Esophagus squamous epithelium (tissue), 5 donors: Measurements from ENCODE around the gene GSK3B. TPM values are rescaled to one million over a fixed set of nuclear protein-coding genes. Genes with fewer than 3 reads are reported as not detected.

Experiments used
- DNase-seq: peaks from one replicate; lab custom pipeline; 2025; lab: John Stamatoyannopoulos, UW
- H3K27ac ChIP-seq, 4 donors: fragments of 200-600 bp; sonication (generic); one replicate each; pipeline ENCODE4 v1.5.1; 2016 to 2019; ENCODE audit warnings: mild to moderate bottlenecking in 1 of 4
- H3K27me3 ChIP-seq, 4 donors: fragments of 200-600 bp; sonication (generic); 1 replicate in 3 of 4; 2 replicates in 1 of 4; pipeline versions ENCODE4 v1.5.1 to v1.6.0; 2017 to 2021; ENCODE audit warnings: antibody characterized with exemption in 1 of 4
- H3K36me3 ChIP-seq, 3 donors: fragments of 200-600 bp; sonication (generic); one replicate each; pipeline ENCODE4 v1.5.1; 2016 to 2019
- H3K4me1 ChIP-seq, 3 donors: fragments of 200-600 bp; sonication (generic); one replicate each; pipeline ENCODE4 v1.5.1; 2017 to 2019
- H3K4me3 ChIP-seq, 4 donors: fragments of 200-600 bp; sonication (generic); 1 replicate in 3 of 4; 2 replicates in 1 of 4; pipeline ENCODE4 v1.5.1; 2016 to 2019; ENCODE audit warnings: mild to moderate bottlenecking in 2 of 4, moderate library complexity in 1 of 4
- H3K9me3 ChIP-seq, 3 donors: fragments of 200-600 bp; sonication (generic); one replicate each; pipeline ENCODE4 v1.5.1; 2016 to 2019
- POLR2A ChIP-seq, 4 donors: fragments of 450-650 bp; IDR thresholded peaks; one replicate each; pipeline ENCODE4 v1.6.1; 2017; ENCODE audit warnings: antibody characterized with exemption in 4 of 4, mild to moderate bottlenecking in 4 of 4, moderate library complexity in 3 of 4
- WGBS, 2 donors: methylation state at CpG; one replicate each; pipeline ENCODE4 v1.1.5; 2018; 5-methylcytosine and 5-hydroxymethylcytosine counted together
- intact Hi-C: fragments of 100-400 bp; cut with DNase I; formaldehyde crosslinking; loops from one replicate; pipeline ENCODE4 v1.15.0; 2022
- total RNA-seq, 4 donors: library from RNA; depleted of rRNA; stranded (reverse); fragments of >200 nt; gene quantifications; one replicate each; pipeline ENCODE4 v1.1.0, GENCODE V29; 2016
- TF ChIP-seq, protein P1 (sequence below), 6 experiments: fragments of 450-650 bp in 4 of 6; fragments of 200-600 bp in 2 of 6; sonication (generic) in 2 of 6; IDR thresholded peaks; one replicate each; pipeline ENCODE4 v1.5.1; 2016 to 2019; ENCODE audit warnings: antibody characterized with exemption in 6 of 6, mild to moderate bottlenecking in 4 of 6, moderate library complexity in 4 of 6
- donor health status: DM: yes; HTN: yes; CAD: no.

Gene GSK3B
- total RNA-seq, 4 donors from 2014 or later = 24.1 to 38.9 (median 34.5) TPM

DNA sequence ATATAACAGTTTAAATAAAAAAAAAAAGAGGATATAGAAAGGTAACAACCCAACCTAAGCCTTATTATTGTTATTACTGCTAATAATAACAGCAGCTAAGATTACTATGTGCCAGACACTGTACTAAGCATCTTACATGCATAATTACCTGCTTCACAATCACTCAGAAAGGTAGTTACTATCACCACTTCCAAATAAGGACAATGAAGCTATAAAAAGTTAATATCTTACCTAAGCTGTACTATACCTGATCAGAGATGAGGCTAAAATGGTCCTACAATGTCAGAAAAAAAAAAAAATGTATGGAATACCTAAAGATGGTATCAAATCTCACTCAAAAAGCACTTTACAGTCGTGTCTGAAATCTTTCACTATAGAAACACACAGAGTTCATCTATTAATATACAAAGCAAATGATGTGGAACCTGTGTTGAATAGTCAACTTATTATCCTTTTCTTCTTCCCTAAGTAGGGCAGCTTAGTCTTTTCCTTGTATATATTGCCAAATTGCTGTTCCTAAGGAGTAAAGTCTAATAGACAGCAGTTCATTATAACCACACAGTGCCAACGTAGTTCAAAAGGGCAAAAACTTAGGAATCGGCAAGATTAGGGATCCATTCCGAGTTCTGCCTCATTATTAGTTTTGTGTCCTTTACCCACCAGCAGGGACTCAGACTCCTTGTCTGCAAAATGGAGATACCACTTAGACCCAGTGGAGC is 23.8 kb downstream of the GSK3B start:
- Histone ChIP-seq H3K4me3 (no peak overlapping the region), H3K36me3 (no peaks in the 10 kb centered on the region), H3K27me3 (no peaks in the 10 kb centered on the region), H3K27ac (no peak overlapping the region), H3K4me1 (peaks cover 0 to 18% (median 0%) of the 10 kb centered on the region in 3 donors), H3K9me3 (no peaks in the 10 kb centered on the region)
- TF ChIP-seq, protein P1, sequence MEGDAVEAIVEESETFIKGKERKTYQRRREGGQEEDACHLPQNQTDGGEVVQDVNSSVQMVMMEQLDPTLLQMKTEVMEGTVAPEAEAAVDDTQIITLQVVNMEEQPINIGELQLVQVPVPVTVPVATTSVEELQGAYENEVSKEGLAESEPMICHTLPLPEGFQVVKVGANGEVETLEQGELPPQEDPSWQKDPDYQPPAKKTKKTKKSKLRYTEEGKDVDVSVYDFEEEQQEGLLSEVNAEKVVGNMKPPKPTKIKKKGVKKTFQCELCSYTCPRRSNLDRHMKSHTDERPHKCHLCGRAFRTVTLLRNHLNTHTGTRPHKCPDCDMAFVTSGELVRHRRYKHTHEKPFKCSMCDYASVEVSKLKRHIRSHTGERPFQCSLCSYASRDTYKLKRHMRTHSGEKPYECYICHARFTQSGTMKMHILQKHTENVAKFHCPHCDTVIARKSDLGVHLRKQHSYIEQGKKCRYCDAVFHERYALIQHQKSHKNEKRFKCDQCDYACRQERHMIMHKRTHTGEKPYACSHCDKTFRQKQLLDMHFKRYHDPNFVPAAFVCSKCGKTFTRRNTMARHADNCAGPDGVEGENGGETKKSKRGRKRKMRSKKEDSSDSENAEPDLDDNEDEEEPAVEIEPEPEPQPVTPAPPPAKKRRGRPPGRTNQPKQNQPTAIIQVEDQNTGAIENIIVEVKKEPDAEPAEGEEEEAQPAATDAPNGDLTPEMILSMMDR (IDR thresholded peaks at IDR 0.05) = no peak
- no peak for TF ChIP-seq POLR2A (IDR thresholded peaks at IDR 0.05)
- WGBS, 2 donors = 54 to 56% methylated on average over 4 of the region's 4 CpGs
- DNase-seq = no peak
- intact Hi-C loops = no loop called here

DNA sequence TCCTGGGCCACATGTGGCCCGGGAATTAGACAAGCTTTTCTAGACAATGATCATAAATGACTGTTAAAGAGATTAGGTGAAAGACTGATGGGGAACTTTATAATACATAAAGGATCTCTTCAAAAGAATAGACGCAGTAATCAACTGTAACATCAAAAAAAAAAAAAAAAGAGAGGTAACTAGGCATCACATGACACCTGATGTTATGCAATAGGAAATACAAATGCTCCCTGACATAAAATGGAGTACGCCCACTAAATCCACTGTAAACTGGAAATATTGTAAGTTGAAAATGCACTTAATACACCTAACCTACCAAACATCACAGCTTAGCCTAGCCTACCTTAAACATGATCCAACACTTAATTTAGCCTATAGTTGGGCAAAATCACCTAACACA is 27.2 kb downstream of the GSK3B start:
- intact Hi-C loops = no loop called here
- no peaks in the 10 kb centered on the region for H3K27me3 ChIP-seq
- TF ChIP-seq, protein P1 (IDR thresholded peaks at IDR 0.05) = no peak
- TF ChIP-seq POLR2A (IDR thresholded peaks at IDR 0.05) = no peak
- 76 to 83% methylated on average over 3 of the region's 3 CpGs for WGBS, 2 donors
- DNase-seq = no peak
- no peaks in the 10 kb centered on the region for H3K36me3 ChIP-seq
- no peak overlapping the region for H3K4me3 ChIP-seq
- H3K9me3 ChIP-seq = no peaks in the 10 kb centered on the region
- peaks cover 0 to 18% (median 0%) of the 10 kb centered on the region in 3 donors for H3K4me1 ChIP-seq
- H3K27ac ChIP-seq = no peak overlapping the region

GRCh38 chr3:120066634-120067033 is 27.6 kb downstream of the GSK3B start:
- no peaks in the 10 kb centered on the region for H3K9me3 ChIP-seq
- H3K27ac ChIP-seq = no peak overlapping the region
- H3K36me3 ChIP-seq = no peaks in the 10 kb centered on the region
- no peaks in the 10 kb centered on the region for H3K27me3 ChIP-seq
- DNase-seq = no peak
- WGBS, 2 donors = 90 to 96% methylated on average over 4 of the region's 4 CpGs
- no peak for TF ChIP-seq POLR2A (IDR thresholded peaks at IDR 0.05)
- TF ChIP-seq, protein P1 (IDR thresholded peaks at IDR 0.05) = no peak
- peaks cover 0 to 18% (median 0%) of the 10 kb centered on the region in 3 donors for H3K4me1 ChIP-seq
- no peak overlapping the region for H3K4me3 ChIP-seq
- intact Hi-C loops = no loop called here

- DNase-seq = no peak
- intact Hi-C loops = no loop called here
- Histone ChIP-seq H3K9me3 (no peaks in the 10 kb centered on the region), H3K4me1 (peaks cover 0 to 12% (median 0%) of the 10 kb centered on the region in 3 donors), H3K27ac (no peak overlapping the region), H3K36me3 (no peaks in the 10 kb centered on the region), H3K27me3 (no peaks in the 10 kb centered on the region), H3K4me3 (no peak overlapping the region)
- TF ChIP-seq, protein P1 (IDR thresholded peaks at IDR 0.05) = no peak
- no peak for TF ChIP-seq POLR2A (IDR thresholded peaks at IDR 0.05)
- 85 to 89% methylated on average over 2 of the region's 2 CpGs for WGBS, 2 donors
These were observed 29.6 kb downstream of the GSK3B start for GRCh38 chr3:120064641-120065040.

DNA sequence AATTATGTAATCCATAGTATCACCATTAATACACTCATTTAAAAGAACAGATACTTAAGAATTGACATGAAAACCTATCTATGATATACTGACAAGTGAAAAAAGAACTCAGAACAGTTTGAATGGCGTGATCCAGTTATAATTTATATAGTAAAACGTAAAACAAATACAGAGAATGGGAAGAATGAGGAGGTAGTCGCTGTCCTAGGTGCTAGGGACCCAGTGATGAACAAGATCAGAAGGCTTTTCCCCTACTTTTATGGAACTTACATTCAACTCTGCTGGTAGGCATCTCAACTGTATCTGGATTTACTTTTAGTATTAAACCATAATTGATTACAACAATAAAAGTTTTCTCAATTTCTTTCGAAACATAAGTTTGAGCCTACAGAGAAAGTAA is 31.8 kb downstream of the GSK3B start:
- intact Hi-C loops = no loop called here
- Histone ChIP-seq H3K4me1 (peaks cover 0 to 8% (median 0%) of the 10 kb centered on the region in 3 donors), H3K27ac (no peak overlapping the region), H3K4me3 (no peak overlapping the region), H3K36me3 (no peaks in the 10 kb centered on the region), H3K9me3 (no peaks in the 10 kb centered on the region), H3K27me3 (no peaks in the 10 kb centered on the region)
- DNase-seq = no peak
- WGBS, 2 donors = 88 to 90% methylated on average over 4 of the region's 4 CpGs
- no peak for TF ChIP-seq POLR2A (IDR thresholded peaks at IDR 0.05)
- TF ChIP-seq, protein P1 (IDR thresholded peaks at IDR 0.05) = no peak
